Caco-2 (cell line): ENCODE data around the gene CBX4. TPM values are rescaled to one million over a fixed set of nuclear protein-coding genes. Genes with fewer than 3 reads are reported as not detected.

Experiments
- BruUV-seq: library from RNA; stranded (reverse); fragments of 400-500 nt; replicated peaks from 2 replicates; lab custom pipeline; 2021; lab: Mats Ljungman, UMichigan
- CTCF ChIA-PET: fragments of 300-600 bp; sonication (Branson Sonifier 250); formaldehyde crosslinking; loops from one replicate; lab custom pipeline; 2022; ENCODE audit warnings: antibody characterized with exemption; lab: Charles Lee
- POLR2A ChIA-PET: fragments of 300-600 bp; sonication (Branson Sonifier 250); formaldehyde crosslinking; loops from one replicate; lab custom pipeline; 2022; ENCODE audit warnings: antibody characterized with exemption; lab: Charles Lee
- DNase-seq, 2 experiments: peaks; one replicate each; pipeline versions ENCODE4 v3.0.0 to v3.0.0-alpha.2; 2020 to 2022
- H3K27me3 ChIP-seq: replicated peaks from 2 replicates; pipeline ENCODE4 v1.6.0; 2011; ENCODE audit warnings: low read length; ENCODE audit not compliant: control insufficient read depth, insufficient read depth
- H3K36me3 ChIP-seq: 2 replicates; pipeline ENCODE4 v1.5.1; 2011; ENCODE audit warnings: low read length; ENCODE audit not compliant: control insufficient read depth, insufficient read depth
- H3K4me1 ChIP-seq: fragments of 250-450 bp; sonication (Bioruptor Pico); 2 replicates; pipeline ENCODE4 v1.5.1; 2020; ENCODE audit warnings: mild to moderate bottlenecking
- H3K4me3 ChIP-seq: 2 replicates; pipeline ENCODE4 v1.5.1; 2011; ENCODE audit warnings: low read depth, mild to moderate bottlenecking, control low read depth, low read length
- H3K9me3 ChIP-seq: fragments of 250-450 bp; sonication (Bioruptor Pico); 2 replicates; pipeline ENCODE4 v1.5.1; 2020; ENCODE audit warnings: mild to moderate bottlenecking, moderate library complexity
- H3K27ac Mint-ChIP-seq: one replicate; pipeline ENCODE4 v1.8.0; 2022; ENCODE audit warnings: mixed read lengths; ENCODE audit not compliant: unreplicated experiment
- H3K27me3 Mint-ChIP-seq: one replicate; pipeline ENCODE4 v1.8.0; 2022; ENCODE audit warnings: mixed read lengths; ENCODE audit not compliant: insufficient read depth, unreplicated experiment
- H3K36me3 Mint-ChIP-seq: one replicate; pipeline ENCODE4 v1.8.0; 2022; ENCODE audit warnings: mild to moderate bottlenecking, mixed read lengths; ENCODE audit not compliant: insufficient read depth, unreplicated experiment
- H3K4me1 Mint-ChIP-seq: one replicate; pipeline ENCODE4 v1.8.0; 2022; ENCODE audit warnings: low read depth, mixed read lengths; ENCODE audit not compliant: unreplicated experiment
- H3K4me3 Mint-ChIP-seq: one replicate; pipeline ENCODE4 v1.8.0; 2022; ENCODE audit warnings: mild to moderate bottlenecking, moderate library complexity, mixed read lengths; ENCODE audit not compliant: unreplicated experiment
- H3K9me3 Mint-ChIP-seq: one replicate; pipeline ENCODE4 v1.8.0; 2022; ENCODE audit warnings: mixed read lengths; ENCODE audit not compliant: unreplicated experiment
- intact Hi-C: fragments of 100-400 bp; cut with micrococcal nuclease; formaldehyde crosslinking; loops from one replicate; pipeline ENCODE4 v1.10.0; 2022; ENCODE audit not compliant: unreplicated experiment
- total RNA-seq: library from RNA; stranded (reverse); gene quantifications from 2 replicates; pipeline ENCODE4 v1.2.3, GENCODE V29; 2022
- TF ChIP-seq, protein P1 (sequence below), 2 experiments: fragments of 200-600 bp in 1 of 2; IDR thresholded peaks; 1 replicate in 1 of 2; 2 replicates in 1 of 2; pipeline versions ENCODE4 v1.5.1 to v1.8.0; 2011 to 2022; ENCODE audit warnings: antibody characterized with exemption in 1 of 2, control low read depth in 1 of 2, inconsistent platforms in 1 of 2, low read depth in 1 of 2, low read length in 1 of 2, mild to moderate bottlenecking in 1 of 2, moderate library complexity in 1 of 2; ENCODE audit not compliant: insufficient read depth in 1 of 2, severe bottlenecking in 1 of 2, unreplicated experiment in 1 of 2

Gene CBX4
- total RNA-seq, 1 experiment from 2014 or later: 114 TPM

GRCh38 chr17:79797492-79798298 lies 41.5 kb downstream of the CBX4 start:
- Mint-ChIP-seq H3K9me3 (no peaks in the 10 kb centered on the region), H3K4me1 (peaks cover 15% of the 10 kb centered on the region), H3K27ac (peak overlapping the region; percentile 85), H3K36me3 (peaks cover 37% of the 10 kb centered on the region), H3K4me3 (peak overlapping the region; percentile 84), H3K27me3 (no peaks in the 10 kb centered on the region)
- POLR2A ChIA-PET: interaction anchor here (0.6 to 1.4 kb wide), 23 partner anchors 10 to 1337 kb away, joined by 3 to 47 read pairs (median 5); partner anchors contain the start of gene CBX4
- intact Hi-C loops: loop anchor here (1.0 to 5.0 kb wide), 4 partner anchors 13 to 120 kb away; no protein-coding TSS in a partner anchor
- Histone ChIP-seq H3K36me3 (no peaks in the 10 kb centered on the region), H3K4me1 (peaks cover 29% of the 10 kb centered on the region), H3K9me3 (no peaks in the 10 kb centered on the region), H3K4me3 (peak overlapping the region; percentile 53), H3K27me3 (no peaks in the 10 kb centered on the region)
- TF ChIP-seq, protein P1, sequence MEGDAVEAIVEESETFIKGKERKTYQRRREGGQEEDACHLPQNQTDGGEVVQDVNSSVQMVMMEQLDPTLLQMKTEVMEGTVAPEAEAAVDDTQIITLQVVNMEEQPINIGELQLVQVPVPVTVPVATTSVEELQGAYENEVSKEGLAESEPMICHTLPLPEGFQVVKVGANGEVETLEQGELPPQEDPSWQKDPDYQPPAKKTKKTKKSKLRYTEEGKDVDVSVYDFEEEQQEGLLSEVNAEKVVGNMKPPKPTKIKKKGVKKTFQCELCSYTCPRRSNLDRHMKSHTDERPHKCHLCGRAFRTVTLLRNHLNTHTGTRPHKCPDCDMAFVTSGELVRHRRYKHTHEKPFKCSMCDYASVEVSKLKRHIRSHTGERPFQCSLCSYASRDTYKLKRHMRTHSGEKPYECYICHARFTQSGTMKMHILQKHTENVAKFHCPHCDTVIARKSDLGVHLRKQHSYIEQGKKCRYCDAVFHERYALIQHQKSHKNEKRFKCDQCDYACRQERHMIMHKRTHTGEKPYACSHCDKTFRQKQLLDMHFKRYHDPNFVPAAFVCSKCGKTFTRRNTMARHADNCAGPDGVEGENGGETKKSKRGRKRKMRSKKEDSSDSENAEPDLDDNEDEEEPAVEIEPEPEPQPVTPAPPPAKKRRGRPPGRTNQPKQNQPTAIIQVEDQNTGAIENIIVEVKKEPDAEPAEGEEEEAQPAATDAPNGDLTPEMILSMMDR (IDR thresholded peaks at IDR 0.05; ENCODE audit: insufficient read depth in 1 of 2, low read depth in 1 of 2, low read length in 1 of 2, severe bottlenecking in 1 of 2, unreplicated experiment in 1 of 2): no peak
- BruUV-seq: no TSS peak
- CTCF ChIA-PET: interaction anchor here (0.6 to 1.5 kb wide), 23 partner anchors 11 to 1670 kb away, joined by 3 to 24 read pairs (median 4); partner anchors contain the start of genes CBX4 and GAA
- peak; percentile 71 for DNase-seq

- Histone ChIP-seq H3K4me1 (peaks cover 28% of the 10 kb centered on the region), H3K27me3 (no peaks in the 10 kb centered on the region), H3K36me3 (no peaks in the 10 kb centered on the region), H3K4me3 (peak within 1 kb of the TSS; percentile 75), H3K9me3 (no peaks in the 10 kb centered on the region)
- intact Hi-C loops: loop anchor here (1.0 to 5.0 kb wide), 4 partner anchors 13 to 120 kb away; no protein-coding TSS in a partner anchor
- Mint-ChIP-seq H3K27me3 (no peaks in the 10 kb centered on the region), H3K4me1 (peaks cover 15% of the 10 kb centered on the region), H3K4me3 (peak within 1 kb of the TSS; percentile 84), H3K27ac (peak within 1 kb of the TSS; percentile 85), H3K9me3 (no peaks in the 10 kb centered on the region), H3K36me3 (peaks cover 43% of the 10 kb centered on the region)
- TF ChIP-seq, protein P1 (IDR thresholded peaks at IDR 0.05; ENCODE audit: insufficient read depth in 1 of 2, low read depth in 1 of 2, low read length in 1 of 2, severe bottlenecking in 1 of 2, unreplicated experiment in 1 of 2): peak in 1 of 2 experiments; percentile 24
- ChIA-PET CTCF (interaction anchor here (0.6 to 1.5 kb wide), 22 partner anchors 10 to 1669 kb away, joined by 3 to 24 read pairs (median 4); partner anchors contain the start of genes CBX4 and GAA), POLR2A (interaction anchor here (0.6 to 1.4 kb wide), 25 partner anchors 8 to 1247 kb away, joined by 3 to 47 read pairs (median 5); partner anchors contain the start of gene CBX4)
- peak; percentile 100 for DNase-seq
- BruUV-seq: no TSS peak
These were observed 42.3 kb downstream of the CBX4 start, which contains the start of gene CBX8 for GRCh38 chr17:79796763-79797491. Gene CBX8, minus strand, starts transcription at chr17:79797077. Its CDS starts 79 bp downstream, at chr17:79796998.
